Hematopoietic multipotent progenitor cell treated with erythropoietin and hydrocortisone succinate and interleukin-3 and kit ligand, for 17 days (in vitro differentiated cells): ENCODE data around the gene TMEM252.

Experiments used
- DNase-seq: peaks from one replicate; pipeline ENCODE4 v3.0.0-alpha.2; 2015; ENCODE audit warnings: low spot score

Gene TMEM252

DNA sequence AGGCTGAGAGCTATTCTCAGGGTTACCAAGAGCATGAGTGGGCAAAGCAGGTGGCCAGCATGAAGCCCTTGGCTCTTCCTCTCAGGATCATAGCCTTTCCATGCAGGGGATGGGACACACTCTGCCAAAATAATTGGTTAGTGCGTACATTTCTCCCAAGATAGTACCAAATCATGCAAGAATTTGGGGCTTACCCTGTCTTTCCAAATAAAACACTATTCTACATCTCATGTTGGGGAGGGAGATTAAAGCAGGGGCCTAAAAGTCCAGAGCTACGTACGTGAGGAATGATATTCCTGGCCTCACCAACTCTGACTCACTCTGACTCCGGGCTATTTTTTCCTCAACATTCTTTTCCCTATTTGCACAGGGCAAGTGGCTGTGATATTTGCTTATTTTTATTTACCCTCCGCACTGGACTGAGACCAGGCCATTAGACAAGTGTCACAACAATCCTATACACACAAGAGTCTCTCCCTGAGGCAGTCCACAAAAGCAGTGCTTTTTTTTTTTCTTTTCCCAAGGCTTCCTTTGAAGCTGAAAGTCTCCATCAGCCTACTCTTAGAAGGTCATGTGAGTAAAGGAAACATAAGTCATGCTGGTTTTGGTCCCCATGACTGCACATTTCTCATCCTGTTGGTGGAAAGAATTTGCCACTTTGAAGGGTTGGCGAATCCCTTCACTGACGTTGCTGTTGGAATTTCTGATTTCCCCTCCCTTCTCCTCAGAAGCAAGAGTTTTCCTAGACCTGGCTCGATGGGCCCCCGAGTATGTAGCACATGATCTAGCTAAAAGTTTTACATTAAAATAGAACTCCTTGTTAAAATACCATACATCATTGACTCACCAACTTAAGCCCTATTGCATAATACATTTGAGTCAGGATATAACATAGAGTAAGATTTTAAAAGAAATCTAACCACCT is 40.0 kb downstream of the TMEM252 start:
- DNase-seq: no peak

DNA sequence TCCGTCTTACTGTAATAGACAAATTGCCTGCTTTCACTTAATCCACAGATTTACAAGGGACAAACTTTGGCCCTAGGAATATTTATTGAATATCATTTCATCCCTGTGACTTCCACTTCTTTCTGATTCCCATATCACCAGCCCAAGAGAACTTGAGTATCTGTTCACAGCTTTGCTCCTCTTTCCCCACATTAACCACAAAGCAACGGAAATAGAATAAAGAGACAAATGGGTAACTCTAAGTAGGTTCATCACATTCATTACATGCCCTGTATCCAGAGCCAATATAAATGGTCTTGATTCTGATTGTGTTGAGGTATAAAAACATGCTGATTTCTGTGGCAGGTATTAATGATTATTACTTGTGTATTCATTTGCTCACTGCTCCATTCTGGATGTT is 41.9 kb downstream of the TMEM252 start:
- DNase-seq: no peak

DNA sequence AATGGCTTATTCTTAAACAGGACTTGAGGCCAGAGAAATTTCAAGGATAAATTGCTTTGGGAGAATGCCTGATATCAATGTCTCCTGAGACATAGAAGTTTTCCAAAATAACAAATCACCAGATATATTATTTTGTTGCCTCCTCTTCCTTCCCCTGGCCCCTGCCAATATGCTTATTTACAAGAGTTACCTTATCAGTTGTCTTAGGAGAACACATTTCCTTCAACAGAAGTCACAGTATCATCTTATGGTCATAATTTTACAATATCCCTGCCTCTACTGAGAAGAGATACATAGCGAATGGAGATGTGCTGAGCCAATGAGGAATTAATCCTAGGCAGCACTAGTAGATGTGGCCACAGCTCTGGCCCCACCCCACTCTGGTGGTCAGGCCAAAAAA is 43.1 kb downstream of the TMEM252 start:
- DNase-seq: no peak

DNA sequence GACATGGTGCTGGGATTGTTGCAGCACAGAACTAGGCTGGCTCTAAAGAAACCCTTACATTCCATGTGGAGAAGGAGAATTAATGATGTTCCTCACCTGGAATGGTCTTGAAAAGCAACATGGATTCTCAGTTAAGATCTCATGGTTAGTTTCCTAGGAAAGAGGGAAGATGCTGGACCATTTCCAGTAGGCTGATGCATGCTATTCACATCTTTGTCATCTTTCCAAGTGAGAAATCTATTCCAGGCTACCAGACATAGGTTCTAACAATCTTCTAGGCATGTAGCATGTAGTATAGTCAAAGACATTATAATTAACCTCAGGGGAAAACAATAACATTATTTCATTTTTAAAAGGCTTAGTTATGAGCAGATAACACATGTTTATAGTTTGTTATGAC is 44.3 kb downstream of the TMEM252 start:
- no peak for DNase-seq

DNA sequence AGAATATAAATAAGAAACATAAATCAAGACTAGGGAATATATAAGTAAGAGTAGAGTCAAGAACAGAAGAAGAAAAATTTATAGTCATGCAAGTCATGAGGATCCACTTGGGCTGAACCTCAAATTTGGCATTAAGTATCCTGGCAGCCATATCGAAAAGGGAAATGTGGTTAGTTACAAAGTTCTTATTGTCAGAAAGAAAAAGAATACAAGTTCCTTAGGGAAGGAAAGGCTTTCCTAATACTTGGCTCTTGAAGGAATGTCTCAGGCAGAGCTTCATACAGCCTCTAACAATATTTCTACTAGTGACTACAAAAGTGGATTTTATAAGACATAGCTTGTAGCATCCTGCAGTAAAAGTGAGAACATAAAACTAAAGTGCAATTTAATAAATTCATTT is 45.4 kb downstream of the TMEM252 start:
- DNase-seq: no peak

DNA sequence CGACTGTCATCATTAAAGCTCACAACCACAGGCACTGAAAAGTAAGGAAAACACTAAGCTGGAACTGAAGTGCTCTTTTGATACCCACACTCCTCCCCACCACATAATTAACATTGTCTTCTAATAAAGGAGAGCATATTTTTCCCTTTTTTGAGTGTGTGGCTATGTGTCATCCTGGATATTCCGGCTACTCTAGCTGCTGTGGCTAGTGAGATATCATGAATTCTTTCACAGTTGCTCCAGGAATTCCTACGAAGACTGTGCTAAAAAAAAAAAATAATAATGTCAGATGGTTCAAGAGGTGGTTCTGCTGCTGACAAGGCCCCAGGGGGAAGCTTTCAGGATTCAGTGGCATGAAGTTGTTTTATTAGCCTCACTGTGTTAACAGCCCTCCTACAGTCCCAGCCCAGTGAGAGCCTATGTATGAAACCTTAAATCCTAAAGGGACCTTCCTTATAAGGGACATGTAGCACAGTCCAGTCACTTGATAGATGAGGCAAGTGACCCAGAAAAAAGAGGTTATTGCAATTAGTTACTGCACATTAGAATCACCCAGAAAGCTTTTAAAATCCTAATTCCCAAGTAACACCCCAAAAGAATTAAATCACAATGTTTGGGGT is 46.6 kb downstream of the TMEM252 start:
- no peak for DNase-seq

DNA sequence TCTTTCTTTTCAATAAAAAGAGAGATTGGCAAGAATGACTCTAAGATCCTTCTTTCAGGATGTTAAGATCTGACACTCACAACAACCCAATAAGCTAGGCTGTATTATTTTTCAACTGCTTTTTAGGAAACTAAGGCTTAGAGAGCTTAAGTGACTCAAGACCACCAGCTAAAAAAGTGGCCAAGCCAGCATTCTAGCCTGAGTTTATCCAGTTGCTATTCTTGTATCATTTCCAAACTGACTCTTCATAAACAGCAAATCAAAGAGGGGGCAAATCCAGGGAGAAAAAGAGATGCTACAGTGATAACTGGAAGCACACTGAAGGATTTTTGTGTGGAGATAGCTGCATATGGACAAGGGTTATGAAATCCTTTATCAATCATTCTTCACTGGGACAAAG is 47.1 kb downstream of the TMEM252 start:
- DNase-seq: no peak

DNA sequence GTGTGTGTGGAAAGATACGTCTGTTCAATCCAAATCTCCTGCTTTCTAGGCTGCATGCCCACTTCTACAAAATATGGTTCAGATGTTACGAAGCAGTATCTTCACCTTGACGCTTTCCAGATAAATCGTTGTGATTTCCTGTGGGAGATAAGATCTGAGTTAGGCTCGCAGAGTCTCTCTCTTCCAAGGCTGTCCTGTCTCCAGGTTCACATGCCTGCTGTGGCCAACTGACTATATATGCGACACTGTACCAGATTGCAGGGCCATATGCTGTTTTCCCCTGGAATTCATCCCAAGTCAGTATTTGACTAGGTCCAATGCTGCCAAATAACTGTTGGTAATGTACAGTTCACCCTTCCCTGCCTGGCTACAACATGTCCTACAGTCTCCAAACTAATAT is 47.9 kb downstream of the TMEM252 start:
- no peak for DNase-seq

DNA sequence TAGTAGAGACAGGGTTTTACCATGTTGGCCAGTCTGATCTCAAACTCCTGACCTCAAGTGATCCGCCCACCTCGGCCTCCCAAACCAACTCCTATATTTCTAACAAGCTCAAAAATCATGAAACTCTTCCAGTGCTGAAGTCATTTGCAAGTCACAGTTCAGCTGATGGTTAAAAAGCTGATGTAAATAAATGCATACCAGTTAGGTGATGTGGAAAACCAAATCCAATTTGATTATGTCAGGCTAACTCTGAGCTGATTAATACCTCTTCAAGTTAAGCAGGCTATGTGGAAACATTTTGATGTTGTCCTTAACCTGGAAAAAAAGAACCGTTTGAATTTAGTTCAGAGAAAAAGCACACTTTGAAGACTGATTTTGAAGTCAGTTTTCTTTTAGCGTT is 51.0 kb downstream of the TMEM252 start:
- no peak for DNase-seq

DNA sequence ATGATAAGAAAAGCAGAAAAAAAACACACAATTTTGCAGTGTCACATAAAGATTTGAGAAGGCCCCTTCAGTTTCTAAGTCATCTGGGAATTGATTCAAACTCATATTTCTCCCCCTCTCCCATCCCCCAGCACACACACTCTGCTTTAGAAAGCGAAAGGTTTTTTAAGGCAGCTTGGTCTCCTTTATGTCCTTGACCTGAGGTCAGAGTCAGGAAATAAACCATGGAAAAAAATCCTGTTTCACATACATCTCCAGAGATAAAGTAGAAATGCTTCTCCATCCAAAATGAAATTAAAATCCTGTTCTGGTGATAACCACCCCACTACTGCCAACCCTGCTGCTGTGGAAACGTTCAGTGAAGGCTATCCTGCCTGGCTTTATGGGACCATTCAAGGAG is 52.6 kb downstream of the TMEM252 start:
- DNase-seq: no peak
